Measurements from ENCODE around the gene TRPM7.

Gene TRPM7

GRCh38 chr15:50519740-50520425, 166.7 kb downstream of the TRPM7 start:
- no peak overlapping the region for H3K4me3 ChIP-seq (ENCODE audit: low read length)
- H3K9me3 ChIP-seq (replicated peaks; ENCODE audit: insufficient read depth, low read length): no peaks in the 10 kb centered on the region
- no peaks in the 10 kb centered on the region for H3K9me2 ChIP-seq (replicated peaks; ENCODE audit: insufficient read depth, low read length)
- H3K27me3 ChIP-seq (replicated peaks; ENCODE audit: insufficient read depth, low read length): no peaks in the 10 kb centered on the region
- DNase-seq: no peak
- TF ChIP-seq EZH2phosphoT487 (IDR thresholded peaks at IDR 0.05; ENCODE audit: low read length) (no peak), EZH2 (optimal IDR thresholded peaks at IDR 0.05; ENCODE audit: low read depth, low read length) (no peak), CTCF (IDR thresholded peaks at IDR 0.05; ENCODE audit: low read length) (no peak)
- H3F3A ChIP-seq (ENCODE audit: insufficient read depth, low read length): no peaks in the 10 kb centered on the region
- no peak overlapping the region for H3K27ac ChIP-seq (ENCODE audit: low read length)
- no peak overlapping the region for H3K4me2 ChIP-seq (ENCODE audit: low read depth, low read length)
- H2AFZ ChIP-seq (ENCODE audit: low read length): no peak overlapping the region
- H3K36me3 ChIP-seq (replicated peaks; ENCODE audit: insufficient read depth, low read length): no peaks in the 10 kb centered on the region
- no peaks in the 10 kb centered on the region for H3K79me2 ChIP-seq (ENCODE audit: low read length)
- no peaks in the 10 kb centered on the region for H4K20me1 ChIP-seq (ENCODE audit: insufficient read depth, low read length)
- no peaks in the 10 kb centered on the region for H3K4me1 ChIP-seq (ENCODE audit: low read length)
- no peak overlapping the region for H3K9ac ChIP-seq (ENCODE audit: low read length)

GRCh38 chr15:50513001-50513400, 173.6 kb downstream of the TRPM7 start:
- Histone ChIP-seq H3K4me3 (ENCODE audit: low read length) (no peak overlapping the region), H2AFZ (ENCODE audit: low read length) (no peak overlapping the region), H3K9me3 (replicated peaks; ENCODE audit: insufficient read depth, low read length) (no peaks in the 10 kb centered on the region), H3K9ac (ENCODE audit: low read length) (no peak overlapping the region), H4K20me1 (ENCODE audit: insufficient read depth, low read length) (no peaks in the 10 kb centered on the region), H3F3A (ENCODE audit: insufficient read depth, low read length) (no peaks in the 10 kb centered on the region), H3K36me3 (replicated peaks; ENCODE audit: insufficient read depth, low read length) (no peaks in the 10 kb centered on the region), H3K79me2 (ENCODE audit: low read length) (no peaks in the 10 kb centered on the region), H3K4me2 (ENCODE audit: low read depth, low read length) (no peak overlapping the region), H3K9me2 (replicated peaks; ENCODE audit: insufficient read depth, low read length) (no peaks in the 10 kb centered on the region), H3K4me1 (ENCODE audit: low read length) (no peaks in the 10 kb centered on the region), H3K27me3 (replicated peaks; ENCODE audit: insufficient read depth, low read length) (no peaks in the 10 kb centered on the region), H3K27ac (ENCODE audit: low read length) (no peak overlapping the region)
- TF ChIP-seq CTCF (IDR thresholded peaks at IDR 0.05; ENCODE audit: low read length): no peak
- no peak for TF ChIP-seq EZH2phosphoT487 (IDR thresholded peaks at IDR 0.05; ENCODE audit: low read length)
- no peak for TF ChIP-seq EZH2 (optimal IDR thresholded peaks at IDR 0.05; ENCODE audit: low read depth, low read length)
- no peak for DNase-seq

All from MM.1S (cell line).